Mesenchymal stem cell (in vitro differentiated cells and primary cell): ENCODE measurements around the gene TMEM269.

Experiments
- DNase-seq: peaks from one replicate; pipeline ENCODE4 v3.0.0-alpha.2; 2013
- H2AFZ ChIP-seq: one replicate; pipeline ENCODE4 v1.6.1; 2013; ENCODE audit warnings: low read depth, mild to moderate bottlenecking, control low read depth, inconsistent platforms, low read length, moderate library complexity
- H2AK5ac ChIP-seq: 2 replicates; pipeline ENCODE4 v1.6.1; 2013; ENCODE audit warnings: low read length, moderate library complexity, mild to moderate bottlenecking, inconsistent platforms; ENCODE audit not compliant: severe bottlenecking
- H2BK120ac ChIP-seq: one replicate; pipeline ENCODE4 v1.6.1; 2013; ENCODE audit warnings: low read depth, mild to moderate bottlenecking, inconsistent platforms, low read length, moderate library complexity
- H2BK12ac ChIP-seq, 2 experiments: one replicate each; pipeline ENCODE4 v1.6.1; 2013; ENCODE audit warnings: inconsistent platforms in 2 of 2, low read length in 2 of 2, mild to moderate bottlenecking in 2 of 2, moderate library complexity in 2 of 2, control low read depth in 1 of 2
- H2BK15ac ChIP-seq: one replicate; pipeline ENCODE4 v1.6.1; 2013; ENCODE audit warnings: mild to moderate bottlenecking, low read depth, inconsistent platforms; ENCODE audit not compliant: poor library complexity, severe bottlenecking
- H2BK5ac ChIP-seq: 2 replicates; pipeline ENCODE4 v1.6.1; 2013; ENCODE audit warnings: low read depth, mild to moderate bottlenecking, low read length, control low read depth, inconsistent platforms; ENCODE audit not compliant: poor library complexity, severe bottlenecking
- H3K14ac ChIP-seq, 2 experiments: one replicate each; pipeline ENCODE4 v1.6.1; 2013; ENCODE audit warnings: inconsistent platforms in 2 of 2, low read length in 2 of 2, control low read depth in 1 of 2, mild to moderate bottlenecking in 1 of 2, moderate library complexity in 1 of 2
- H3K18ac ChIP-seq, 2 experiments: one replicate each; pipeline ENCODE4 v1.6.1; 2013; ENCODE audit warnings: inconsistent platforms in 2 of 2, low read length in 2 of 2, control low read depth in 1 of 2, low read depth in 1 of 2, mild to moderate bottlenecking in 1 of 2
- H3K23ac ChIP-seq, 2 experiments: one replicate each; pipeline ENCODE4 v1.6.1; 2013; ENCODE audit warnings: inconsistent platforms in 2 of 2, low read length in 2 of 2, mild to moderate bottlenecking in 2 of 2, moderate library complexity in 2 of 2, control low read depth in 1 of 2
- H3K27ac ChIP-seq: 2 replicates; pipeline ENCODE4 v1.5.1; 2013; ENCODE audit warnings: mild to moderate bottlenecking, moderate library complexity, low read length, control low read depth, inconsistent platforms; ENCODE audit not compliant: poor library complexity, severe bottlenecking
- H3K27me3 ChIP-seq, 2 experiments: 2 replicates each; pipeline versions ENCODE4 v1.6.1 to v1.7.0; 2013; ENCODE audit warnings: low read length in 2 of 2, mild to moderate bottlenecking in 2 of 2, moderate library complexity in 2 of 2, control low read depth in 1 of 2, inconsistent platforms in 1 of 2; ENCODE audit not compliant: control insufficient read depth in 1 of 2, insufficient read depth in 1 of 2
- H3K36me3 ChIP-seq, 2 experiments: 2 replicates each; pipeline versions ENCODE4 v1.6.1 to v1.7.0; 2013; ENCODE audit warnings: low read length in 2 of 2, control low read depth in 1 of 2, inconsistent platforms in 1 of 2, low read depth in 1 of 2, mild to moderate bottlenecking in 1 of 2; ENCODE audit not compliant: insufficient read depth in 2 of 2, control insufficient read depth in 1 of 2
- H3K4ac ChIP-seq, 2 experiments: one replicate each; pipeline ENCODE4 v1.6.1; 2013; ENCODE audit warnings: inconsistent platforms in 2 of 2, low read length in 2 of 2, mild to moderate bottlenecking in 2 of 2, moderate library complexity in 2 of 2, control low read depth in 1 of 2, low read depth in 1 of 2
- H3K4me1 ChIP-seq: 2 replicates; pipeline ENCODE4 v1.6.1; 2013; ENCODE audit warnings: low read depth, low read length, control low read depth; ENCODE audit not compliant: control insufficient read depth, insufficient read depth
- H3K4me2 ChIP-seq: 2 replicates; pipeline ENCODE4 v1.6.1; 2013; ENCODE audit warnings: low read length, mild to moderate bottlenecking, inconsistent platforms; ENCODE audit not compliant: poor library complexity, severe bottlenecking
- H3K4me3 ChIP-seq, 2 experiments: 2 replicates each; pipeline versions ENCODE4 v1.5.1 to v1.7.0; 2013; ENCODE audit warnings: low read length in 2 of 2, mild to moderate bottlenecking in 2 of 2, control low read depth in 1 of 2, low read depth in 1 of 2; ENCODE audit not compliant: insufficient read depth in 1 of 2
- H3K79me1 ChIP-seq: replicated peaks from 2 replicates; pipeline ENCODE4 v1.6.1; 2013; ENCODE audit warnings: mild to moderate bottlenecking, control low read depth, low read length, inconsistent platforms; ENCODE audit not compliant: poor library complexity, severe bottlenecking
- H3K9ac ChIP-seq: 2 replicates; pipeline ENCODE4 v1.7.0; 2013; ENCODE audit warnings: mild to moderate bottlenecking, low read length, moderate library complexity
- H3K9me3 ChIP-seq: 2 replicates; pipeline ENCODE4 v1.7.0; 2013; ENCODE audit warnings: mild to moderate bottlenecking, low read length; ENCODE audit not compliant: control insufficient read depth
- H4K8ac ChIP-seq: one replicate; pipeline ENCODE4 v1.6.1; 2013; ENCODE audit warnings: inconsistent platforms, mild to moderate bottlenecking, low read length, moderate library complexity
- H4K91ac ChIP-seq: one replicate; pipeline ENCODE4 v1.6.1; 2013; ENCODE audit warnings: mild to moderate bottlenecking, low read length, inconsistent platforms
- WGBS: methylation state at CpG from one replicate; pipeline ENCODE4 v1.1.7; 2013; ENCODE audit warnings: mixed read lengths; 5-methylcytosine and 5-hydroxymethylcytosine counted together

The TMEM269 gene

GRCh38 chr1:42831273-42831672 is 46.5 kb downstream of the TMEM269 start:
- Histone ChIP-seq H3K9me3 (no peaks in the 10 kb centered on the region), H2BK12ac (no peak overlapping the region), H3K18ac (no peak overlapping the region), H2AFZ (no peak overlapping the region), H2BK5ac (no peak overlapping the region), H3K4ac (no peak overlapping the region), H3K4me3 (no peak overlapping the region), H3K79me1 (no peaks in the 10 kb centered on the region), H3K27me3 (no peaks in the 10 kb centered on the region), H3K4me1 (no peaks in the 10 kb centered on the region), H4K91ac (no peak overlapping the region), H3K9ac (no peak overlapping the region), H4K8ac (no peak overlapping the region), H3K14ac (no peak overlapping the region), H2BK120ac (no peak overlapping the region), H3K27ac (no peak overlapping the region), H2BK15ac (no peak overlapping the region), H3K4me2 (no peak overlapping the region), H2AK5ac (no peak overlapping the region), H3K36me3 (peaks cover 17 to 57% of the 10 kb centered on the region in 2 experiments), H3K23ac (no peak overlapping the region)
- DNase-seq, result no peak

- Histone ChIP-seq H3K4ac (no peak overlapping the region), H2BK12ac (no peak overlapping the region), H3K79me1 (no peaks in the 10 kb centered on the region), H3K23ac (no peak overlapping the region), H3K4me3 (no peak overlapping the region), H2BK5ac (no peak overlapping the region), H2BK120ac (no peak overlapping the region), H3K9me3 (no peaks in the 10 kb centered on the region), H3K27me3 (no peaks in the 10 kb centered on the region), H2AFZ (no peak overlapping the region), H4K91ac (no peak overlapping the region), H2BK15ac (no peak overlapping the region), H3K18ac (no peak overlapping the region), H3K9ac (no peak overlapping the region), H3K4me2 (no peak overlapping the region), H4K8ac (no peak overlapping the region), H2AK5ac (no peak overlapping the region), H3K36me3 (peaks cover 17 to 58% of the 10 kb centered on the region in 2 experiments), H3K14ac (no peak overlapping the region), H3K27ac (no peak overlapping the region), H3K4me1 (no peaks in the 10 kb centered on the region)
- 92% methylated on average over 2 of the region's 3 CpGs for WGBS
- DNase-seq, result no peak
Observed at GRCh38 chr1:42832641-42833240, 48.0 kb downstream of the TMEM269 start.

DNA sequence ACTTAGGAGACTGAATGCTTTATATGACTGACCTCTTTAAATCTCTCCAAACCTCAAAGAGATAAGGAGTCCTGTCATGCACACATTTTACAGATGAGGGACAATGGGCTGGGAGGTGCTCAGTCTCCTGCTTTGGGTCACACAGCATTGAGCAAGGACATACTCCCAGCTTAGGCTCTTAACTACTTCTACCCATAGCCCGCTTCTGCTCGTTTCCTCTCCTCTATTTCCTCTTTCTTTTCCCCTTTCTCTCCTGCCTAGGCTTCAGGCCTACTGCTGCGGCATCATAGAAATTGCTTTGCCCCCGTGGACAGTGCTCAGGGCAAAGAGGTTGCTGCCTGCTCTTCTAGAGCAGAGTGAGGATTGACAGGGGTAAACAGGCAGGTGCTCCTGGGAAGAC is 49.2 kb downstream of the TMEM269 start:
- H3K4ac ChIP-seq, result no peak overlapping the region
- H2AFZ ChIP-seq, result no peak overlapping the region
- H3K27ac ChIP-seq, result no peak overlapping the region
- no peaks in the 10 kb centered on the region for H3K27me3 ChIP-seq
- H3K23ac ChIP-seq, result no peak overlapping the region
- no peak for DNase-seq
- H2AK5ac ChIP-seq, result no peak overlapping the region
- H2BK120ac ChIP-seq, result no peak overlapping the region
- H3K79me1 ChIP-seq, result no peaks in the 10 kb centered on the region
- H3K18ac ChIP-seq, result no peak overlapping the region
- no peak overlapping the region for H3K9ac ChIP-seq
- no peak overlapping the region for H2BK15ac ChIP-seq
- H3K9me3 ChIP-seq, result no peaks in the 10 kb centered on the region
- no peak overlapping the region for H3K4me3 ChIP-seq
- no peak overlapping the region for H2BK5ac ChIP-seq
- no peak overlapping the region for H2BK12ac ChIP-seq
- peaks cover 22 to 60% of the 10 kb centered on the region in 2 experiments for H3K36me3 ChIP-seq
- H4K8ac ChIP-seq, result no peak overlapping the region
- 94% methylated on average over 4 of the region's 4 CpGs for WGBS
- no peak overlapping the region for H4K91ac ChIP-seq
- H3K14ac ChIP-seq, result no peak overlapping the region
- H3K4me1 ChIP-seq, result no peaks in the 10 kb centered on the region
- H3K4me2 ChIP-seq, result no peak overlapping the region

DNA sequence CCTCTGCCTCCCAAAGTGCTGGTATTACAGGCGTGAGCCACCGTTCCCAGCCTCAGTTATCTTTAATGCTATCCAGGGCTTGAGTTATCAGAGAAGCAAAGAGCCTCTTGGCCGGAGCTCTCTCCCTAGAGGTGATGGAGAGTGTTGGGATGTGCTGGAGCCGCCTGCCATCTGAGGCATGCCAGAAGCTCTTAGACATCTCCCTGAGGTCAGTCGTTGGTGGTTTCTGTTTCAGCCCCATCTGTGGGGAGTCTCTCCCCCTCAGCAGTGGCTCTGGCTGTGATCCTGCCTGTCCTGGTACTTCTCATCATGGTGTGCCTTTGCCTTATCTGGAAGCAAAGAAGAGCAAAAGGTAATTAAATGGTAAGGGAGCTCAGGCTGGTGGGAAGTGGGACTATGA is 50.0 kb downstream of the TMEM269 start:
- no peaks in the 10 kb centered on the region for H3K79me1 ChIP-seq
- H3K9ac ChIP-seq, result no peak overlapping the region
- no peaks in the 10 kb centered on the region for H3K9me3 ChIP-seq
- H3K27me3 ChIP-seq, result no peaks in the 10 kb centered on the region
- H2AFZ ChIP-seq, result no peak overlapping the region
- H3K4me2 ChIP-seq, result no peak overlapping the region
- DNase-seq, result no peak
- H2AK5ac ChIP-seq, result no peak overlapping the region
- 85% methylated on average over 5 of the region's 5 CpGs for WGBS
- H4K91ac ChIP-seq, result no peak overlapping the region
- no peak overlapping the region for H3K27ac ChIP-seq
- peaks cover 22 to 55% of the 10 kb centered on the region in 2 experiments for H3K36me3 ChIP-seq
- no peak overlapping the region for H3K23ac ChIP-seq
- H3K4ac ChIP-seq, result no peak overlapping the region
- no peak overlapping the region for H2BK15ac ChIP-seq
- no peaks in the 10 kb centered on the region for H3K4me1 ChIP-seq
- H2BK120ac ChIP-seq, result no peak overlapping the region
- H3K18ac ChIP-seq, result no peak overlapping the region
- H2BK5ac ChIP-seq, result no peak overlapping the region
- no peak overlapping the region for H3K4me3 ChIP-seq
- no peak overlapping the region for H2BK12ac ChIP-seq
- H3K14ac ChIP-seq, result no peak overlapping the region
- no peak overlapping the region for H4K8ac ChIP-seq
